Measurements from ENCODE around the gene BIRC5.

Gene BIRC5

DNA sequence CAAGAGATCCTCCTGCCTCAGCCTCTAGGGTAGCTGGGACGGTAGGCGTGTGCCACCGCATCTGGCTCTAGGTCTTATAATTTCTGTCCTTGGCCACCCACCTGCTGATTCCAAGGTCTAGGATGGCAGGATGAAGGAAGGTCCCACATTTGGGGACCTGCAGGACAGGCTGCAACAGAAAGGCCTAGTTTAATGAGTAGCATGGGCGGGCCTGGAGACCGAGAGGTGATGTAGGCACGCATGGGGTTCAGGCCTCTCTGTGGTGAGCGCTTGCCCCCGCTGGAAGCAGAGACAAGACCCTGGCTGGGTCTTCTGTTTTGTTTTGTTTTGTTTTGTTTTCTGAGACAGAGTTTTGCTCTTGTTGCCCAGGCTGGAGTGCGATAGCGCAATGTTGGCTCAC is 51.1 kb downstream of the BIRC5 start:
- Histone ChIP-seq H3K4me3 (ENCODE audit: low read depth, low read length) (no peak overlapping the region), H3K27me3 (replicated peaks) (peaks cover 9% of the 10 kb centered on the region), H3K27ac (no peak overlapping the region), H3K36me3 (replicated peaks) (no peaks in the 10 kb centered on the region)
- TF ChIP-seq, protein P1, sequence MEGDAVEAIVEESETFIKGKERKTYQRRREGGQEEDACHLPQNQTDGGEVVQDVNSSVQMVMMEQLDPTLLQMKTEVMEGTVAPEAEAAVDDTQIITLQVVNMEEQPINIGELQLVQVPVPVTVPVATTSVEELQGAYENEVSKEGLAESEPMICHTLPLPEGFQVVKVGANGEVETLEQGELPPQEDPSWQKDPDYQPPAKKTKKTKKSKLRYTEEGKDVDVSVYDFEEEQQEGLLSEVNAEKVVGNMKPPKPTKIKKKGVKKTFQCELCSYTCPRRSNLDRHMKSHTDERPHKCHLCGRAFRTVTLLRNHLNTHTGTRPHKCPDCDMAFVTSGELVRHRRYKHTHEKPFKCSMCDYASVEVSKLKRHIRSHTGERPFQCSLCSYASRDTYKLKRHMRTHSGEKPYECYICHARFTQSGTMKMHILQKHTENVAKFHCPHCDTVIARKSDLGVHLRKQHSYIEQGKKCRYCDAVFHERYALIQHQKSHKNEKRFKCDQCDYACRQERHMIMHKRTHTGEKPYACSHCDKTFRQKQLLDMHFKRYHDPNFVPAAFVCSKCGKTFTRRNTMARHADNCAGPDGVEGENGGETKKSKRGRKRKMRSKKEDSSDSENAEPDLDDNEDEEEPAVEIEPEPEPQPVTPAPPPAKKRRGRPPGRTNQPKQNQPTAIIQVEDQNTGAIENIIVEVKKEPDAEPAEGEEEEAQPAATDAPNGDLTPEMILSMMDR (IDR thresholded peaks at IDR 0.05; ENCODE audit: low read depth, low read length, missing control alignments): no peak
- no peak for DNase-seq
- in situ Hi-C loops (cut with HindIII; ENCODE audit: low pct_ligation_motif_present, low sequenced_read_pairs): no loop called here

DNA sequence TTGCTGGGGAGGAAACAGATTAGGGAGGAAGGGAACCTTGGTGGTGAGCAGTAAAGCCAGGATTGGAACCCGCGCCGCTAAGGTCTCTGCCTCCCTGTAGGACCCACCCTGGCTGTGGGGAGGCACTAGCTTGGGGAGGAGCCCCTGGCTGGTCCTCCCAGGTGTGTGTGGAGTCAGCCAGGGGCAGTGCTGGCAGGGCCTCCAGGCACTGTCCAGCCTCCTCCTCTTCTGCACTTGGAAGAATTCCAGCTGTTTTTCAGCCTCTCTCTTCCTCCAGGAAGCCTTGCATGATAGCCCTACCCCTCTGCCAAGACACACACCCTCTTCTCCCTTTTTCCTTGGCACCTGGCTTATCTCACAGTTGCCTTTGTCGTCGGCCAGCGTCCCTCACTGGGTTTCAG is 52.2 kb downstream of the BIRC5 start:
- no peak overlapping the region for H3K27ac ChIP-seq
- H3K36me3 ChIP-seq (replicated peaks): no peaks in the 10 kb centered on the region
- TF ChIP-seq, protein P1 (IDR thresholded peaks at IDR 0.05; ENCODE audit: low read depth, low read length, missing control alignments): no peak
- H3K27me3 ChIP-seq (replicated peaks): peaks cover 9% of the 10 kb centered on the region
- no peak overlapping the region for H3K4me3 ChIP-seq (ENCODE audit: low read depth, low read length)
- in situ Hi-C loops (cut with HindIII; ENCODE audit: low pct_ligation_motif_present, low sequenced_read_pairs): no loop called here
- DNase-seq: no peak

DNA sequence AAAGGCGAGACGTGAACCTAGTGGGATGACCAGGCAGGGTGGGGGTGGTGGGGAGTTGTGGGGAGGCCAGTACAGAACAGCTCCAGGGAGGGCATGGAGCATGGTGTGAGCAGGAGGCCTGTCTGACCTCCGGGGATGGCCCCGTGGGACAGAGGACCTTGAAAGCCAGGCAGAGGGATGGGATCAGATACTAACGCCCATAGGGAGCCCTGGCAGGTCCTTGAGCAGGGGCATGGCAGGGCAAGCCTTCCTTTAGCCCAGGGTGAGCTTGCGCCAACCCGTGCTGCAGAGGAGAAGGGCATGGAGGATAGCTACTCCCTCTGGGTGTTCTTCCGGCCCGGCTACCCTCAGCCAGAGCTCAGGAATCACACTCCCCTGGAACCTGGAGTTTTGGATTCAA is 52.7 kb downstream of the BIRC5 start:
- DNase-seq: no peak
- in situ Hi-C loops (cut with HindIII; ENCODE audit: low pct_ligation_motif_present, low sequenced_read_pairs): no loop called here
- H3K36me3 ChIP-seq (replicated peaks): no peaks in the 10 kb centered on the region
- peaks cover 9% of the 10 kb centered on the region for H3K27me3 ChIP-seq (replicated peaks)
- no peak overlapping the region for H3K27ac ChIP-seq
- no peak overlapping the region for H3K4me3 ChIP-seq (ENCODE audit: low read depth, low read length)
- TF ChIP-seq, protein P1 (IDR thresholded peaks at IDR 0.05; ENCODE audit: low read depth, low read length, missing control alignments): no peak

DNA sequence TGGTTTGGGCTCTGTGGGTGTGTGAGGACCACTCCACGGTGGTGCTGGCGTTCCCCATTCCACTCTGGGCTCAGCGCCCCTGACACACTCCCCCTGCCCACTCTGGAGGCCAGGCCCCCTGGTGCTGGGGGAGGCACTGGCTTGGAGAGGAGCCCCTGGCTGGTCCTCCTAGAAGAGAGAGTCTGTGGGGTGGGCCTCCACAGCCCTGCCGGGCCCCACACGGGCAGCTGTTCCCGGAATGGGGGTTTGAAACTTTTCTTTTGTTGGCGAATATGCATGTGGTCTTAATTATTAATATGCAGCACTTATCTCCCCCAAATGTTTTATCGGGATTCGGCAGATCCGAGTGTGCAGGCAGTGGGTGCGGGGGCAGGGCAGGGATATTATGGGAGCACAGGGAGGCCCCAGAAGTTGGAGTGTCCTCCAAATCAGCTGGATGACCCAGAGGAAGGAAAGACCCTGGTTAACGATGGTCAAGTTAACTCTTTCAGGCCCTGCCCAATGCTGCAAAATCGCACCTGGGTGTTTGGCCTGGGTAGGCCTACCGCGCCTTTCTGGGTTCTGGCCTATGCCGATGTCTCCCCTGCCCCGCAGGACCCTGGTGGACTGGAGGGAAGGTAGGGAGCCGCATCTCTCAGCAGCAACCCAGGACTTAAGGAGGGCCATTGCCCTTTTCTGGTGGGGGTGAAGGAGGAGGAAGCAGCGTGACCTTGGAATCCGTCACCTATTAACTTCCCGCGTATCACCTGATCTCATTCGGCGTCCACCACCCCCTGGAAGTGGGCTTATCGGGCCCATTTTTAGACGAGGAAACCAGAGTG is 53.4 kb downstream of the BIRC5 start:
- Histone ChIP-seq H3K27ac (no peak overlapping the region), H3K36me3 (replicated peaks) (no peaks in the 10 kb centered on the region), H3K4me3 (ENCODE audit: low read depth, low read length) (no peak overlapping the region), H3K27me3 (replicated peaks) (peaks cover 9% of the 10 kb centered on the region)
- DNase-seq: no peak
- in situ Hi-C loops (cut with HindIII; ENCODE audit: low pct_ligation_motif_present, low sequenced_read_pairs): no loop called here
- TF ChIP-seq, protein P1 (IDR thresholded peaks at IDR 0.05; ENCODE audit: low read depth, low read length, missing control alignments): no peak

DNA sequence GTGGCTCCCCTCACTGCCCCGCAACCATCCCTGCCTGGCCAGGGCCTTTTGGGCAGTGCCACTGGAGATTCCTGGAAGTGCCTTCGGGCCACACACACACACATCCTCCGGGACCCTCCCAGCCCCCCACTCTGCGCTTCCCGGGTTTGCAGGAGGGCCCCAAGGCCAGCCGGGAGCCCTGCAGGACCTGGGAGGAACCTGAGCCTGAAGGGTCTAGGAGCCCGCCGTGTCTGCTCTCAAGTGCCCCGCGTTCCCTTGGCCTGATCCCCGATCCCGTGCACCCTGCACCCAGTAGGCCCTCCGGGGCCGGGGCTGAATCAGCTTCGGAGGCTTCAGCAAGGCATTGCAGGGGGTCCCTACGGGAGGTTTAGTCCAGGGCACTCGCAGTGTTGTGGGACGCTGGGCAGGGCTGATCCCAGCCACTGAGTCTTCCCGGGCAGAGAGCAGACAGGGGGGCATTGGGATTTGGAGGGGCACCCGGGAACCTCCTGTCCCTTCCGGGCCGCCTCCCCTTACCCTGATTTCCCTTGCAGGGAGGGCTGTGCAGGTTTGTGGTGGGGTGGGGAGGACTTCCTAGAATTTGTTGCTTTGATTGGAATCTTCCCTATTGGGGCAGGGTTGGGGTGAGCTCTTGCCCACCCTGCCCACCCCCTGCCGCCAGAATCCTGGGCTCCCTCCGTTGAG is 54.3 kb downstream of the BIRC5 start:
- in situ Hi-C loops (cut with HindIII; ENCODE audit: low pct_ligation_motif_present, low sequenced_read_pairs): no loop called here
- H3K27ac ChIP-seq: no peak overlapping the region
- H3K4me3 ChIP-seq (ENCODE audit: low read depth, low read length): no peak overlapping the region
- TF ChIP-seq, protein P1 (IDR thresholded peaks at IDR 0.05; ENCODE audit: low read depth, low read length, missing control alignments): no peak
- no peak for DNase-seq
- H3K27me3 ChIP-seq (replicated peaks): peaks cover 12% of the 10 kb centered on the region
- no peaks in the 10 kb centered on the region for H3K36me3 ChIP-seq (replicated peaks)

All from brain microvascular endothelial cell (primary cell).